ENCODE data around the gene IFT74.
"Not testable (repeated sequence)": the region's sequence is repeated elsewhere in the genome, so short reads cannot be mapped to it uniquely, and the experiment has no call there.

IFT74 gene

DNA sequence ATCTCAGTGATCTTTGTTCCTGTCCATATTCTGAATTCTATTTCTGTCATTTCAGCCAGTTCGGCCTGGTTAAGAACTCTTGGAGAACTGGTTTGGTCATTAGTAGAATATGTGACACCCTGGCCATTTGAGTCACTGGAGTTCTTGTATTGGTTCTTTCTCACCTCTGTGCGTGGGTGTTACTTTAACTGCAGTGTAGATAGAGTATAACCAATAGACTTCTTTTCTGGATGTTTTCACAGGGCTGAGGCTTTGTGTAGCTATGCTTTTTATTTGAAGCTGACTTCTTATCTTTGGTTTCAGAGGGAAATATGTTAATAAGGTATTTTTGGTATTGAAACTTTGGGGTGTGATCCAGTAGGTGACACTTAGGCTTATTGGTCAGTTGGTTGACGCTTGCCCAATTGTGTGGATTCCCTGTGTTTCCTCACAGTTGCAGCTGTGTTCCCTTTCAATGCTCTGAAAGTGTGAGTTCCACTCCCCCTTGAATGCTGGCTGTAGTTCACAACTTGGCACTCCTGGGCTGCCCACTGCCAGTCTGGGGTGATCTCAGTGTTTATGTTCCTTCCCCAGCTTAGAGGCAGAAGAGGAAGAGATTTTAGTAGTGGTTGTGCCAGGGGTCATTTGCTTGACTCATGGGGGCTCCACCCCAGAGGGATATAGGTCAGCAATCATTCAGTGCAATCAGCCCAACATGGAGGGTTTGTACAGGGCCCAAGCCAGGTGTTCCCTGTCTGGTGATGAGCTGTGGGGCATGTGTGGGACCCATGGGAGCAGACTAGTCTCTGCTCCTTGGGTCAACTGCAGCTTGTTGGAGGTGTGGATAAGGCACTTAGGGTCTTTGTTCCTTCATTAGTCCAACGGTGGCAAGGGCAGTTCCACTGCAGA lies 117.9 kb downstream of the IFT74 start:
- no peak for DNase-seq (ENCODE audit: low read depth, low spot score)

DNA sequence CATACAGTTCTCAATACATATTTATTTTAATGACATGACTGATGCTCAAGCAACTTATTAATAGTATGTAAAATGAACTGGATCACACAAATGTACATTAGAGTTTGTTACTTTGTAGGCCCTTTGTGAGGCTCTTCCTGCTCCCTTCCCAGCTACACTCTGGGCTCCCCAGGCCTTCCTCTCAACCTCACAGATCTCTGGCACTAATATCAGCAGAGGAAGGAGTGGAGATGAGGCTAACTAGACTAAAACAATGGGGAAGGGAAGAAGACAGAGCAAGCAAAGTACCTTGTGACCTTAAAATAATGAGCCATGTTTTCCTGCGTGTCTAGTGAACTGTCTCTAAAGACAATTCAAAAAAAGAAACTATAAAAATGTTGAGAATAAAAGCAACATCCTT lies 122.5 kb downstream of the IFT74 start:
- no peak for DNase-seq (ENCODE audit: low read depth, low spot score)

DNA sequence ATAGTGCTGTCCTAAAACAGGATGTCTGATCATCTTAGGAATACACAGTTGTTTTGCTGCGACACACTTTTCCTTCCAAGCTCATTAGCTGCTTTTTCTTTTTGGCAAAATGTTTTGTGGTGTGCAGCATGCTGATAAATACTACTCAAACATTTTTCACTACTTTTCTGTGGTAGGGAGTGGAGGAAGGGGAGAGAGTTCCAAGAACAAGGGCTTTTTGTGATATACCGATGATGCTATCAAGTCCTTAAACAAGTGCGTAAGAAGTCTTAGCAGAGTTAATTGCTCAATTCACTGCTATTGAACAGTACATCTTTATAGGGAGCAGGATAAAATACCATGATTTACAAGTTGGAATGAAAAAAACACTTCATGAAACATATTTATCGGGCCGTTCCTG lies 129.2 kb downstream of the IFT74 start:
- DNase-seq (ENCODE audit: low read depth, low spot score): no peak

DNA sequence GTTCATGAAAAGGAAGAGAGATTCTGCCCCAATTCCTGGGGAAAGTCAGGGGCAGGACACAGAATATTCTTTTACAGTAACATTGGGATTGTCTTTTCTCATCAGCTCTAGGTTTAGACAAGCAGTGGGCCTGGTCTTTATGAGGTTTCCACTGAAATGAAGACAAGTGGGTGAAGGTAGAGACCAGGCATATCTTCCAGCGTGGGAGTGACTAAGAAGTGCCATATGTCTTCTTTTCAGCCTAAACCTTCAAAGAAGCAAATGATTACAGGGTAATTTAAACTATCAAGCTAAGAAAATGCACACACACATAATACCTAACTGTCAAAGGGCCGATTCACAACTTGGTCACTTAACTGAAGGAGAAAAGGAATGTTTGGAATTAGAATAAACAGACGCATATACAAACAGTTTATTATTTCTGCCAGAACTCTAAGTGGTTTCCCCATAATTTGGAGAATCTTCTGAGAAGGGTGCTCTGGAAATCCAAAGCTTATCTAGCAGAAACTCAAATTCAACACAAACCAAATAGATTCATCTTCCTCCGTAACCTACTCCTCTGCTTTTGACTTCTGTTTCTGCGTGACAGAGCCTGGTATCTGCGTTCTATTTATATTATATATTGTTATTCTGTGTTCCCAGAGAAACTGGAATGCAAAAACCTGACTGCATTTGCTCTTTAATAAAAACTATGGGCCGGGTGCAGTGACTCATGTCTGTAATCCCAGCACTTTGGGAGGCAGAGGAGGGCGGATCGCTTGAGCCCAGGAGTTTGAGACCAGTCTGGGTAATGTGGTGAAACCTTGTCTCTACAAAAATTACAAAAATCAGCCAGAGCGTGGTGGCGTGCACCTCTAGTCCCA lies 130.8 kb downstream of the IFT74 start:
- no peak for DNase-seq (ENCODE audit: low read depth, low spot score)

DNA sequence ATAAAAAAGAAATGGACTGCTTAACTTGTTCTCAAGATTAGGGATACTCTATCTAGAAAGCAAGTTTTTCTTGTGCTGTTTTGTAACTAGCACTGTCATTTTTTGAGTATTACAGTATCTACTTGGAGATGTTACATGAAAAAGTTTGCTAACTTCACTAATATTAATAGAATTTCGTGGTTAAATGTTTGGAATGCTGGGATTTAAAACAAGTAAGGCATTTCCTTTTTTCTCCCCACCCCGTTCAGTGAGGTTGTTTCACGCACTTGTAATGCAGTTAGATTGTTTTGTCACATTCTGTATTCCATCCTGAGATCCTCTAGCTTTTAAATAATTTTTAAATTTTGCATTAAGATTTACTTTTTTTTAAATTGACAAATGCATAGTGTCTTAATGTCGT lies 132.8 kb downstream of the IFT74 start:
- no peak for DNase-seq (ENCODE audit: low read depth, low spot score)

DNA sequence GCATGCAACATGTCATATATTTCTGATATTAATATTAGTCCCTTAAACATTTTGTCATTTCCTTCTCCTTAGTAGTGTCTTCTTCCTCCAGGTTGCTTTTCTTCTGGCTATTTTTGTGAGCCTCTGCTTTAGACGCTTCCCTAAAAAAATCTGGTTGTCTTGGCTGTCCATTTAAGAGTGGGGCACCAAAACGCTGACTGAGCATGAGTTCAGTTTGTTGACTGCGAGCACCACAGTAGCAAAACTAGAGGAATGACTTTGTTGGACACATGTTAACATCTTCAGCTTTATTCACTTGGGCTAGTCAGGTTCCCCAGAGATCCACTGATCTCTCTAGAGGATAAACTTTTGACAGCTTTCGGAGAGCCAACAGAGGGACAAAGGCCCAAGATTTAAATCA lies 133.5 kb downstream of the IFT74 start:
- no peak for DNase-seq (ENCODE audit: low read depth, low spot score)

DNA sequence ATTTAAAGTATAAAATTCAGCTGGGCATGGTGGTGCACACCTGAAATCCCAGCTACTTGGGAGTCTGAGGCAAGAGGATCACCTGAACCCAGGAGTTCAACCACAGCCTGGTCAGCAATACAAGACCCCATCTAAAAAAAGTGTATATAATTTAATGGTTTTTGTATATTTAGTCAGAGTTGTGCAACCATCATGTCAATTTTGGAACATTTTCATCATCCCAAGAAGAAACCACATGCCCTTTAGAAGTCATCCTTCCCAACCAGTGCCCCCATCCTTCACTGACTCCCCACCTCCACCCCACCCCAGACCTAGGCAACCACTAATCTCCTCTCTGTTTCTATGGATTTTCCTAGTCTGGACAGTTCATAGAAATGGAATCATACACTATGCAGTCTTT lies 134.0 kb downstream of the IFT74 start:
- no peak for DNase-seq (ENCODE audit: low read depth, low spot score)

DNA sequence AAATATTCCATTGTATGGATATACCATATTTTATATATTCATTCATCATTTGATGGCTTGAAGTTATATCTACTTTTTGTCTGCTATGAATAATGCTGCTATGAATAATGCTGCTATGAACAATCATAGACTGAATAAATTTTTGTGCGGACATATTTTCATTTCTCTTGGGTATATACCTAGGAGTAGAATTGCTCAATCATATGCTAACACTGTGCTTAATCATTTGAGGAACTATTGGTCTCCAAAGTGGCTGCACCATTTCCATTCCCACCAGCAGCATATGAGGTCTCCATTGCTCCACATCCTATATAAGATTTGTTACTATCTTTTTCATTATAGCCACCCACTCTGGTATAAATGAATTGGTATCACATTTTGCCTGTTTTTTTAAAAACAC lies 134.5 kb downstream of the IFT74 start:
- DNase-seq (ENCODE audit: low read depth, low spot score): no peak

DNA sequence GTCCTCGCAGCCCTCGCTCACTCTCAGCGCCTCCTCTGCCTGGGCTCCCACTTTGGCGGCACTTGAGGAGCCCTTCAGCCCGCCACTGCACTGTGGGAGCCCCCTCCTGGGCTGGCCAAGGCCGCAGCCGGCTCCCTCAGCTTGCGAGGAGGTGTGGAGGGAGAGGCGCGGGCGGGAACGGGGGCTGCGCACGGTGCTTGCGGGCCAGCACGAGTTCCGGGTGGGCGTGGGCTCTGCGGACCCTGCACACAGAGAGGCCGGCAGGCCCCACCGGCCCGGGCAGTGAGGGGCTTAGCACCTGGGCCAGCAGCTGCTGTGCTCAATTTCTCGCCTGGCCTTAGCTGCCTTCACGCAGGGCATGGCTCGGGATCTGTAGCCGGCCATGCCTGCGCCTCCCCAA lies 136.3 kb downstream of the IFT74 start:
- DNase-seq (ENCODE audit: low read depth, low spot score): not testable (repeated sequence)

DNA sequence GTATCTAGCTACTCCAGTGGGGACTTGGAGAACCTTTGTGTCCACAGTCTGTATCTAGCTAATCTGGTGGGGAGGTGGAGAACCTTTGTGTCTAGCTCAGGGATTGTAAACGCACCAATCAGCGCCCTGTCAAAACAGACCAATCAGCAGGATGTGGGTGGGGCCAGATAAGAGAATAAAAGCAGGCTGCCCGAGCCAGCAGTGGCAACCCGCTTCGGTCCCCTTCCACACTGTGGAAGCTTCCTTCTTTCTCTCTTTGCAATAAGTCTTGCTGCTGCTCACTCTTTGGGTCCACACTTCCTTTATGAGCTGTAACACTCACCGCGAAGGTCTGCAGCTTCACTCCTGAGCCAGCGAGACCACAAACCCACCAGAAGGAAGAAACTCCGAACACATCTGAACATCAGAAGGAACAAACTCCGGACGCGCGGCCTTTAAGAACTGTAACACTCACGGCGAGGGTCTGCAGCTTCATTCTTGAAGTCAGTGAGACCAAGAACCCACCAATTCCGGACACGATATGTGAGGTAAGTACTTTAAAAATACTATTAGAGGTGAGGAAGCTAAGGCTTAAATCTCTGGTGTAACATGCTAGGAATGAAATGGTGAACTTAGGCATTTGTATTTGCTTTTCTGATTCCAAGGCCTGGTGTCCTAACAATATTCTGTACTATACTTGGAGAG lies 137.3 kb downstream of the IFT74 start:
- not testable (repeated sequence) for DNase-seq (ENCODE audit: low read depth, low spot score)

DNA sequence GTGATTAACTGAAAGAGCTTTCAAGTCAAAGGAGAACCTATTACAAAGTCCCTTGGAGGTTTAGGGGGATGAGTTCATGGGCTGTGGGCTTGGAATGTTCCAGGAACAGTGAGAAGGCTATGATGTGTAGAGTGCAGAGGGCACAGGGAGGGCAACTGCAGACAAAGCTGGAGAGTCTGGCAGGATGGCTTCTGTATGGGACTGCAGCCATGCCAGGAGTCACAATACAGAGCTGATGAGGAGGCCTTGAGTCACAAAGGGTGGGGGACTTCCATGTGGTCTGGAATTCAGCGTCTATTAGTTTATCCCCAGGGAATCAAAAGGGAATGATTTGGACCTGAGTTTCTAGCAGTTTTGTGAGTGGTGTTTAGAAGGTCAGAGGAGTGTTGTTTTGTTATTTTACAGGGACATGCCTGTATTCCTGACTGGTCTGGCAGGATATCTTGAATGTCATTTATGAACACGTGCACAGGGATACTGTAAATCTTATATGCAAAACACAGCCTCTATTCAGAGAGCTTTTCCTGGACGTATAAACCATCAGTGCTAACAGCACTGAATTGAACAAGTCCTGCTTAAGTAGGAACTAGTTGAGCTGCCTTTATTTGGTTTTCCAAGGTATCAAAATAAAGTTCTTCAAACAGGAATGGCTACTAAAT lies 138.6 kb downstream of the IFT74 start:
- no peak for DNase-seq (ENCODE audit: low read depth, low spot score)

DNA sequence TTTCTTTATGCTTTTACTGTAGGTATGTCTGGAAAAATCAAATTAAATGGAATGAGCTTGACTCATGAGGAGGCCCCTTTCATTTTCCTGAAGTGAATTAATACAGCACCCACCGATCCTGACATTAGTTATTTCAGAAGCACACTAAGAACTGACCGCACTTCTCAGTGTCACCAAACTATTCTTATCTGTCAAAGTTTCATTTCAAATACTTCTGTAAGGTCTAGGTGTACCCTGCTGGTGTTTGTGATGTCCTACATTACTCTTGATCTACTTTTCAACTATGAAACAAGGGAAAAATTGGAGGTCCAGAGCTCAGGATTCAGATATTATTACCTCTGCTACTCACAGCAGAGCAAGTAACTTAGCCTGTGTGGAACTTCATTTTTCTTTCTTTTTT lies 151.0 kb downstream of the IFT74 start:
- DNase-seq (ENCODE audit: low read depth, low spot score): no peak

DNA sequence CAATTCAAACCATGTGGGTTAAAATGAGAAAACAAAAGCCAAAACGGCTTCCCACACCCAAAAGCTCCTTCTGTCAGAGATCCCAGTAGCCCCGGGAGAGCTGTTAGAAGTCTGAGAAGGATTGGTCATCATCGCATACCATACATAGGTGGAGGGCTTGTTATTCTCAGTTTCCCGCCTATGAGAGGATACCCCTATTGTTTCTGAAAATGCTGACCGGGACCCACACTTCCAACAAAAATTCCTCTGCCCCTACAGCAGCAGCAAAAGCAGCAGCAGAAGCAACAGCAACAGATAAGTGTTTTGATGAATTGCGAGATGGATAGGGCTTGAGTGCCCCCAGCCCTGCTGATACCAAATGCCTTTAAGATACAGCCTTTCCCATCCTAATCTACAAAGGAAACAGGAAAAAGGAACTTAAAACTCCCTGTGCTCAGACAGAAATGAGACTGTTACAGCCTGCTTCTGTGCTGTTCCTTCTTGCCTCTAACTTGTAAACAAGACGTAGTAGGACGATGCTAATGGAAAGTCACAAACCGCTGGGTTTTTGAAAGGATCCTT lies 152.8 kb downstream of the IFT74 start, which contains the start of gene TEK:
Gene TEK (plus strand): TSS at position 245 of the 561 bp plus-strand sequence. CDS start 366 bp downstream, outside the sequence.
- DNase-seq (ENCODE audit: low read depth, low spot score): no peak

DNA sequence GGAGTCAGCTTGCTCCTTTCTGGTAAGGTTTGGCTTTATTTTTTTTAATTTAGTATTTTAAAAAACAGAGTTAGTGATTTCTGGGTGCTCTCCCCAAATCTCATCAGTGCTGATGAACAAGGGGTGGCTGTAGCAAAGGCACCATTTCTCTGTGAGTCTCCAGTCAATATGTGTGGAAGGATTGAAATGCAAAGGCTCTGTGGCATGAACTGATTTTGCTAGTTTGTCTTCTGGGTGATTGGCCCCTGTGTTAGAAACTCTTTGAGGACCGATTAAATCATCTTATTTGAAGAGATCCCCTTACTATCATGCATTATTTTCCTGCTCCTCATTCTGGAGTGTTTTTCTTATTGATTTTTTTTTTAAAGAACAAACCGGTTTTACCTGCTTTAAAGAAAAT lies 153.4 kb downstream of the IFT74 start:
- DNase-seq (ENCODE audit: low read depth, low spot score): no peak

DNA sequence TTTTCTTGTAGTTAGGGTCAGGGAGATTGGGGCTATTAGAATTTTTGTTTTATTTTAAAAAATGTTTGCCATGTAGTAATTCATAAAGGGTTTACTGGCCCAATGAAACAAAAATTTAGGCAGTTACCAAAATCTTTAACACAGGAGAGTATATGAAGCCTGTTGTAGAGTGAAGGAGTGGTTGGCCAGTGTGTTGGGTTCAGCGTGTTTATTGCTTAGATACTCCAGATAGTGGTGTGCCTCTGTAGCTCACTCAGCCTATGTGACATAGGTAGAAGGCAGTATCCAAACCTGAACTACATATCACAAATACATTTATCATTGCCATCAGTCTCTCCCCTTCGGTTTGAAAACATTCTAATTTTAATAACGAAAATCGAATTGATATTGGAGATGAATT lies 154.0 kb downstream of the IFT74 start:
- DNase-seq (ENCODE audit: low read depth, low spot score): no peak

DNA sequence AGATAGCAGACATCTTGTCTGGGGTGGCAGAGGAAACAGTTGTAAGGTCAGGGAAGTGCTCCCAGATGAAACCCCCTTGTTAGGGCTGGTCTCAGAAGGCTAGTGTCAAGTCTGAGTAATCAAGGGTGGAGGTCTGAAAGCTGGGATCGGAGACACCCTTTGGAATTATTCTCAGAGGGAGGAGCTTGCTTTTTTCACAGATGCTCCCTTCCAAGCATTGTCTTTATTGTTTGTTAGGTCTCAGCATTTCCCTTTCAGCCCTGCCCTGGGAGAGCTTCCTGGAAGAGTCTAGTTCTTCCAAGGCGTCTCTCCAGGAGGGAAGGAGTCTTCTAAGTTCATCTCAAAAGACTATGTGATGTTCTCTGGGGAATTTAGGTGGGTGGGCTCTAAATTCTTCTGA lies 156.0 kb downstream of the IFT74 start:
- DNase-seq (ENCODE audit: low read depth, low spot score): no peak
